Measurements from ENCODE around the gene NANS.

The NANS gene

DNA sequence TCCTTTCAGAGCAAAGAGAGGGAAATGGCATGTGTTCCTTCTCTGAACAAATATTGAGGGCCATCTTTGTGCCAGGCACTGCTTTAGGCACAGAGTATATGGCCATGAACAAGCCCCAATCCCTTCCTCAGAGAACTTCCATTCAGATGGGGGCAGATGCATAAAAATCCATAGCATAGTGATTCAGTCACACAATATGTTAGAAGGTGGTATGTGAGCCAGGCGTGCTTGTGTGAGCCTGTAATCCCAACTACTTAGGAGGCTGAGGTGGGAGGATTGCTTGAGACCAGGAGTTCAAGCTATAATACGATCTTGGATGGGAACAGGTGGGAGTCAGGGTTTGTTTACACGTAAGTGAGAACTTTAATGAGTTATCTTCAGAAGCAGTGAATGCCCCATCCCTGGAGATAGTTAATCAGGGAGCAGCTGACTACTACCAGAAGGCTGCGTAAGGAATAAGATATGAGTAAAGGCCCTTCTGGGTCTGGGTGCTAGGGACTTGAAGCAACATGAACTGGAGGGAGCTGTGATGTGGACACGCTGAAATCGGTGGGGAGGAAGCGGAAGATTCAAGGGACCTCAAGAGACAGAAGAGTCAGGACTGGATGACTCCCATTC is 27.1 kb downstream of the NANS start:
- Histone ChIP-seq H3K27ac (no peak overlapping the region; the same call in 1 of the 2 replicates), H3K9ac (no peak overlapping the region), H3K4me1 (ENCODE audit: low read depth, poor library complexity, severe bottlenecking) (peaks cover 23% of the 10 kb centered on the region), H3K36me3 (ENCODE audit: insufficient read depth) (no peaks in the 10 kb centered on the region; the same call in 1 of the 2 replicates), H3K79me2 (ENCODE audit: insufficient read depth, low read depth) (no peaks in the 10 kb centered on the region), H3K4me2 (no peak overlapping the region), H3K4me3 (IDR thresholded peaks at IDR 0.05; ENCODE audit: insufficient read depth, low read depth, low read length) (no peak overlapping the region), H3K27me3 (ENCODE audit: insufficient read depth, low read depth) (no peaks in the 10 kb centered on the region), H2AFZ (ENCODE audit: low read depth) (no peak overlapping the region), H4K20me1 (ENCODE audit: insufficient read depth) (no peaks in the 10 kb centered on the region)
- TF ChIP-seq, protein P1, sequence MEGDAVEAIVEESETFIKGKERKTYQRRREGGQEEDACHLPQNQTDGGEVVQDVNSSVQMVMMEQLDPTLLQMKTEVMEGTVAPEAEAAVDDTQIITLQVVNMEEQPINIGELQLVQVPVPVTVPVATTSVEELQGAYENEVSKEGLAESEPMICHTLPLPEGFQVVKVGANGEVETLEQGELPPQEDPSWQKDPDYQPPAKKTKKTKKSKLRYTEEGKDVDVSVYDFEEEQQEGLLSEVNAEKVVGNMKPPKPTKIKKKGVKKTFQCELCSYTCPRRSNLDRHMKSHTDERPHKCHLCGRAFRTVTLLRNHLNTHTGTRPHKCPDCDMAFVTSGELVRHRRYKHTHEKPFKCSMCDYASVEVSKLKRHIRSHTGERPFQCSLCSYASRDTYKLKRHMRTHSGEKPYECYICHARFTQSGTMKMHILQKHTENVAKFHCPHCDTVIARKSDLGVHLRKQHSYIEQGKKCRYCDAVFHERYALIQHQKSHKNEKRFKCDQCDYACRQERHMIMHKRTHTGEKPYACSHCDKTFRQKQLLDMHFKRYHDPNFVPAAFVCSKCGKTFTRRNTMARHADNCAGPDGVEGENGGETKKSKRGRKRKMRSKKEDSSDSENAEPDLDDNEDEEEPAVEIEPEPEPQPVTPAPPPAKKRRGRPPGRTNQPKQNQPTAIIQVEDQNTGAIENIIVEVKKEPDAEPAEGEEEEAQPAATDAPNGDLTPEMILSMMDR (conservative IDR thresholded peaks at IDR 0.05; ENCODE audit: low read depth, low read length): no peak

DNA sequence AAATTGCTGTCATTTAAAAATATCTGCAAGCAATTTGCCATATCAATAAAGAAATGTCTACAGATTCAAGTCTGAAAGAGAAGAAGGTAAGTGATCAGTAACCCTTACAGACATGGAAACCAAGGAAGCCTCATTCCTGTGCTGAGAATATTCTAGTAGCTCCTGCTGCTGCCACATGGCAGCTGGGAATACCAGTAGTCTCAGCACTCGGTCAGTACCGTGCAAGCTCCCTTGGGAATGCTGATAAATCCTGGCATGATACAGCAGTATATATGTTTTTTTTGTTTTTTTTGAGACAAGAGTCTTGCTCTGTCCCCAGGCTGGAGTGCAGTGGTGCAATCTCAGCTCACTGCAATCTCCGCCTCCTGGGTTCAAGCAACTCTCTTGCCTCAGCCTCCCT is 27.9 kb downstream of the NANS start:
- Histone ChIP-seq H3K4me2 (no peak overlapping the region), H3K79me2 (ENCODE audit: insufficient read depth, low read depth) (no peaks in the 10 kb centered on the region), H3K27me3 (ENCODE audit: insufficient read depth, low read depth) (no peaks in the 10 kb centered on the region), H3K27ac (no peak overlapping the region), H2AFZ (ENCODE audit: low read depth) (no peak overlapping the region), H3K9ac (no peak overlapping the region), H4K20me1 (ENCODE audit: insufficient read depth) (no peaks in the 10 kb centered on the region), H3K4me1 (ENCODE audit: low read depth, poor library complexity, severe bottlenecking) (peaks cover 23% of the 10 kb centered on the region), H3K4me3 (IDR thresholded peaks at IDR 0.05; ENCODE audit: insufficient read depth, low read depth, low read length) (no peak overlapping the region), H3K36me3 (ENCODE audit: insufficient read depth) (no peaks in the 10 kb centered on the region; the same call in 1 of the 2 replicates)
- TF ChIP-seq, protein P1 (conservative IDR thresholded peaks at IDR 0.05; ENCODE audit: low read depth, low read length): no peak

DNA sequence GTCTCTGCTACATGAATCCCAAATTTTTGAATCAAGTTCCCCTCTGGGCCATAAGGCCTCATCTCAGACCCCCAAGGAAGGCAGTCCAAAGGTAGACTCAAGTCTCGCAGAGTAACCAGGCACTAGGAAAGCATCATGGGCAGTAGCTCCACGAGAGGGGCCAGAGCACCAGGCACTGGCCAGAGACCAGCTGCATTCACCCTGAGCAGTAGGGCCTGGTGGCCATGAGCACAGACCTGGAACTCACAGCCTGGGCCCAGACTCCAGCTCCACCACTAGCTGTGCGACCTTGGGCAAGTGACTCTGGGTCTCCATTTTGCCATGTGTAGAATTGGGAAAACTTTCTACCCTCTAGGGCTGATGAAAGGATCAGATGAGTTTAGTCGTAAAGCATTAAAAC is 28.5 kb downstream of the NANS start:
- no peaks in the 10 kb centered on the region for H3K79me2 ChIP-seq (ENCODE audit: insufficient read depth, low read depth)
- no peak overlapping the region for H3K4me3 ChIP-seq (IDR thresholded peaks at IDR 0.05; ENCODE audit: insufficient read depth, low read depth, low read length)
- H3K36me3 ChIP-seq (ENCODE audit: insufficient read depth): no peaks in the 10 kb centered on the region; the same call in 1 of the 2 replicates
- H3K4me2 ChIP-seq: no peak overlapping the region
- no peak overlapping the region for H2AFZ ChIP-seq (ENCODE audit: low read depth)
- TF ChIP-seq, protein P1 (conservative IDR thresholded peaks at IDR 0.05; ENCODE audit: low read depth, low read length): no peak
- H3K9ac ChIP-seq: no peak overlapping the region
- peaks cover 23% of the 10 kb centered on the region for H3K4me1 ChIP-seq (ENCODE audit: low read depth, poor library complexity, severe bottlenecking)
- no peaks in the 10 kb centered on the region for H3K27me3 ChIP-seq (ENCODE audit: insufficient read depth, low read depth)
- H3K27ac ChIP-seq: no peak overlapping the region
- no peaks in the 10 kb centered on the region for H4K20me1 ChIP-seq (ENCODE audit: insufficient read depth)

DNA sequence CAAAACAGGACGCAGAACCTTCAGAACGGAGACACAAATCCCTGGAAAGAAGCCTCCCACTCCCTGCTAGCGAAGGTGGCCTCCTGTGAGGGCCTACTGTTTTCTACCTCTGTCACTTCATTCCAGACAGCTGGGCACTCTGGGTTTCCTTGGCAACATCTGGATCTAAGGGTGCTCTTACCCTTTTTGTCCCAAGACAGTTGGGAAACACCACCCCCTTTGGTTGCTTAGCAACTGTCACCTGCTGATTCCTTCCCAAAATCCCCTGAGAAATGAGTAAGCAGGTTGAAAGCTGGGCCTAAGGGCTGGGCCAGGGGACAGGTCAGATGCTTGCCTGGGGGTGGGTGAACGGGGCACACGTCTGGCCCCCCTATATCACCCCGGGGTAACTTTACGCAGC is 29.4 kb downstream of the NANS start:
- H3K9ac ChIP-seq: no peak overlapping the region
- H3K27me3 ChIP-seq (ENCODE audit: insufficient read depth, low read depth): no peaks in the 10 kb centered on the region
- no peak overlapping the region for H3K27ac ChIP-seq
- H4K20me1 ChIP-seq (ENCODE audit: insufficient read depth): no peaks in the 10 kb centered on the region
- no peak overlapping the region for H2AFZ ChIP-seq (ENCODE audit: low read depth)
- H3K4me2 ChIP-seq: no peak overlapping the region; the same call in 1 of the 2 replicates
- H3K4me1 ChIP-seq (ENCODE audit: low read depth, poor library complexity, severe bottlenecking): peaks cover 23% of the 10 kb centered on the region
- H3K4me3 ChIP-seq (IDR thresholded peaks at IDR 0.05; ENCODE audit: insufficient read depth, low read depth, low read length): no peak overlapping the region
- H3K36me3 ChIP-seq (ENCODE audit: insufficient read depth): no peaks in the 10 kb centered on the region; the same call in 1 of the 2 replicates
- H3K79me2 ChIP-seq (ENCODE audit: insufficient read depth, low read depth): no peaks in the 10 kb centered on the region
- TF ChIP-seq, protein P1 (conservative IDR thresholded peaks at IDR 0.05; ENCODE audit: low read depth, low read length): no peak
